ENCODE measurements around the gene CLK3. TPM values are rescaled to one million over a fixed set of nuclear protein-coding genes. Genes with fewer than 3 reads are reported as not detected.
"Not testable (repeated sequence)": the region's sequence is repeated elsewhere in the genome, so short reads cannot be mapped to it uniquely, and the experiment has no call there.

The CLK3 gene
- total RNA-seq, 2 experiments from 2014 or later: 86.5 to 109 TPM

- no peaks in the 10 kb centered on the region for H3K9me2 ChIP-seq (ENCODE audit: insufficient read depth, low read length)
- BruUV-seq (replicated peaks): no TSS peak
- no peaks in the 10 kb centered on the region for H3K79me2 ChIP-seq (ENCODE audit: insufficient read depth, low read depth, low read length)
- DNase-seq (ENCODE audit: low spot score): no peak
- no peak overlapping the region for H3K4me2 ChIP-seq (ENCODE audit: low read length)
- no peak overlapping the region for H3K27ac ChIP-seq (ENCODE audit: low read depth, low read length, poor library complexity, severe bottlenecking)
- intact Hi-C loops (cut with micrococcal nuclease; ENCODE audit: unreplicated experiment): no loop called here
- no peak overlapping the region for H2AFZ ChIP-seq (ENCODE audit: low read length)
- POLR2A ChIA-PET: interaction anchor here (0.6 kb wide), 2 partner anchors 19 to 31 kb away, joined by 7 to 8 read pairs; no protein-coding TSS in a partner anchor
- no peak overlapping the region for H3K4me3 ChIP-seq (ENCODE audit: low read depth, low read length, poor library complexity, severe bottlenecking)
- H3K4me1 ChIP-seq (ENCODE audit: insufficient read depth, low read length, poor library complexity, severe bottlenecking): no peaks in the 10 kb centered on the region
- H4K20me1 ChIP-seq (ENCODE audit: insufficient read depth, low read length): no peaks in the 10 kb centered on the region
- CTCF ChIA-PET (ENCODE audit: unreplicated experiment): no interaction called here
- H3K36me3 ChIP-seq (ENCODE audit: insufficient read depth, low read length): peaks cover 43% of the 10 kb centered on the region
- TF ChIP-seq EZH2phosphoT487 (IDR thresholded peaks at IDR 0.05; ENCODE audit: borderline replicate concordance, low read depth, low read length): no peak
- TF ChIP-seq CTCF (conservative IDR thresholded peaks at IDR 0.05; ENCODE audit: low read length): no peak
- H3K9me3 ChIP-seq (ENCODE audit: low read length): no peaks in the 10 kb centered on the region
These were observed 42.2 kb downstream of the CLK3 start for GRCh38 chr15:74657846-74658245.

GRCh38 chr15:74661280-74661679 is 45.6 kb downstream of the CLK3 start:
- H3K9me2 ChIP-seq (ENCODE audit: insufficient read depth, low read length); H3K4me3 ChIP-seq (ENCODE audit: low read depth, low read length, poor library complexity, severe bottlenecking); H3K9me3 ChIP-seq (ENCODE audit: low read length); CTCF ChIA-PET (ENCODE audit: unreplicated experiment); H3K4me1 ChIP-seq (ENCODE audit: insufficient read depth, low read length, poor library complexity, severe bottlenecking); H4K20me1 ChIP-seq (ENCODE audit: insufficient read depth, low read length); H2AFZ ChIP-seq (ENCODE audit: low read length); H3K79me2 ChIP-seq (ENCODE audit: insufficient read depth, low read depth, low read length); intact Hi-C loops (cut with micrococcal nuclease; ENCODE audit: unreplicated experiment); H3K27ac ChIP-seq (ENCODE audit: low read depth, low read length, poor library complexity, severe bottlenecking); DNase-seq (ENCODE audit: low spot score); BruUV-seq (replicated peaks); H3K4me2 ChIP-seq (ENCODE audit: low read length): not testable (repeated sequence)
- peaks cover 15% of the 10 kb centered on the region for H3K36me3 ChIP-seq (ENCODE audit: insufficient read depth, low read length)
- POLR2A ChIA-PET: interaction anchor here (0.6 kb wide), 1 partner anchor 199 kb away, joined by 3 read pairs; no protein-coding TSS in a partner anchor

GRCh38 chr15:74662064-74662860 is 46.6 kb downstream of the CLK3 start:
- H4K20me1 ChIP-seq (ENCODE audit: insufficient read depth, low read length): no peaks in the 10 kb centered on the region
- ChIA-PET POLR2A (no interaction called here), CTCF (ENCODE audit: unreplicated experiment) (no interaction called here)
- no peak overlapping the region for H3K4me3 ChIP-seq (ENCODE audit: low read depth, low read length, poor library complexity, severe bottlenecking)
- H3K27ac ChIP-seq (ENCODE audit: low read depth, low read length, poor library complexity, severe bottlenecking): no peak overlapping the region
- H3K4me1 ChIP-seq (ENCODE audit: insufficient read depth, low read length, poor library complexity, severe bottlenecking): no peaks in the 10 kb centered on the region
- no peak overlapping the region for H2AFZ ChIP-seq (ENCODE audit: low read length)
- intact Hi-C loops (cut with micrococcal nuclease; ENCODE audit: unreplicated experiment): no loop called here
- no peaks in the 10 kb centered on the region for H3K9me3 ChIP-seq (ENCODE audit: low read length)
- no peak for TF ChIP-seq EZH2phosphoT487 (IDR thresholded peaks at IDR 0.05; ENCODE audit: borderline replicate concordance, low read depth, low read length)
- no peak for TF ChIP-seq CTCF (conservative IDR thresholded peaks at IDR 0.05; ENCODE audit: low read length)
- H3K4me2 ChIP-seq (ENCODE audit: low read length): no peak overlapping the region
- no peak for DNase-seq (ENCODE audit: low spot score)
- no peaks in the 10 kb centered on the region for H3K9me2 ChIP-seq (ENCODE audit: insufficient read depth, low read length)
- H3K79me2 ChIP-seq (ENCODE audit: insufficient read depth, low read depth, low read length): no peaks in the 10 kb centered on the region
- H3K36me3 ChIP-seq (ENCODE audit: insufficient read depth, low read length): peaks cover 9% of the 10 kb centered on the region; the same call in 1 of the 2 replicates
- no TSS peak for BruUV-seq (replicated peaks)

Measured in OCI-LY7 (cell line).